H9 (cell line): Measurements from ENCODE around the gene MS4A15. TPM values are rescaled to one million over a fixed set of nuclear protein-coding genes. Genes with fewer than 3 reads are reported as not detected.

Experiments used
- DNase-seq: peaks from one replicate; pipeline ENCODE4 v3.0.0-alpha.2; 2017
- H2AFZ ChIP-seq: one replicate; pipeline ENCODE4 v1.6.1; 2013; ENCODE audit warnings: mild to moderate bottlenecking, low read length, control low read depth, moderate library complexity
- H2AK5ac ChIP-seq: 2 replicates; pipeline ENCODE4 v1.6.1; 2013; ENCODE audit warnings: low read length, control low read depth, mixed read lengths; ENCODE audit not compliant: insufficient read length
- H2BK120ac ChIP-seq: one replicate; pipeline ENCODE4 v1.6.1; 2013; ENCODE audit warnings: low read depth, mild to moderate bottlenecking, low read length, control low read depth, inconsistent platforms; ENCODE audit not compliant: poor library complexity, severe bottlenecking
- H2BK12ac ChIP-seq: 2 replicates; pipeline ENCODE4 v1.6.1; 2013; ENCODE audit warnings: low read length, control low read depth, mixed read lengths, low read depth; ENCODE audit not compliant: insufficient read length
- H2BK15ac ChIP-seq: 2 replicates; pipeline ENCODE4 v1.6.1; 2013; ENCODE audit warnings: low read depth, low read length, control low read depth
- H2BK20ac ChIP-seq: one replicate; pipeline ENCODE4 v1.6.1; 2013; ENCODE audit warnings: low read depth, mild to moderate bottlenecking, low read length, control low read depth, inconsistent platforms; ENCODE audit not compliant: poor library complexity, severe bottlenecking
- H2BK5ac ChIP-seq: 2 replicates; pipeline ENCODE4 v1.6.1; 2013; ENCODE audit warnings: low read length, control low read depth, mixed read lengths; ENCODE audit not compliant: insufficient read length
- H3K14ac ChIP-seq: 2 replicates; pipeline ENCODE4 v1.6.1; 2013; ENCODE audit warnings: low read length, control low read depth; ENCODE audit not compliant: insufficient read depth
- H3K18ac ChIP-seq: 2 replicates; pipeline ENCODE4 v1.6.1; 2013; ENCODE audit warnings: low read depth, mild to moderate bottlenecking, mixed read lengths, low read length, control low read depth; ENCODE audit not compliant: insufficient read length
- H3K23ac ChIP-seq: 2 replicates; pipeline ENCODE4 v1.6.1; 2013; ENCODE audit warnings: low read length, control low read depth, mixed read lengths, low read depth; ENCODE audit not compliant: insufficient read length
- H3K23me2 ChIP-seq: 2 replicates; pipeline ENCODE4 v1.6.1; 2013; ENCODE audit warnings: low read depth, mild to moderate bottlenecking, mixed read lengths, low read length, control low read depth; ENCODE audit not compliant: insufficient read length, poor library complexity, severe bottlenecking
- H3K27ac ChIP-seq: 2 replicates; pipeline ENCODE4 v1.5.1; 2013; ENCODE audit warnings: low read length, control low read depth, mixed read lengths, low read depth; ENCODE audit not compliant: insufficient read length
- H3K27me3 ChIP-seq: 2 replicates; pipeline ENCODE4 v1.6.1; 2013; ENCODE audit warnings: low read length, control low read depth, inconsistent platforms; ENCODE audit not compliant: insufficient read depth
- H3K4ac ChIP-seq: 2 replicates; pipeline ENCODE4 v1.6.1; 2013; ENCODE audit warnings: low read depth, mild to moderate bottlenecking, control low read depth, inconsistent platforms, low read length, moderate library complexity
- H3K4me1 ChIP-seq: 2 replicates; pipeline ENCODE4 v1.6.1; 2013; ENCODE audit warnings: low read length, control low read depth, inconsistent platforms; ENCODE audit not compliant: insufficient read depth
- H3K4me2 ChIP-seq: 2 replicates; pipeline ENCODE4 v1.6.1; 2013; ENCODE audit warnings: low read length, control low read depth, mixed read lengths; ENCODE audit not compliant: insufficient read length, insufficient read depth
- H3K56ac ChIP-seq: 2 replicates; pipeline ENCODE4 v1.6.1; 2013; ENCODE audit warnings: low read depth, mild to moderate bottlenecking, mixed read lengths, low read length, control low read depth; ENCODE audit not compliant: insufficient read length
- H3K79me1 ChIP-seq: 2 replicates; pipeline ENCODE4 v1.6.1; 2013; ENCODE audit warnings: low read depth, mild to moderate bottlenecking, moderate library complexity, low read length, control low read depth, inconsistent platforms; ENCODE audit not compliant: insufficient read depth, poor library complexity, severe bottlenecking
- H3K79me2 ChIP-seq: 2 replicates; pipeline ENCODE4 v1.6.1; 2013; ENCODE audit warnings: low read length, control low read depth, inconsistent platforms; ENCODE audit not compliant: insufficient read depth
- H3K9ac ChIP-seq: 2 replicates; pipeline ENCODE4 v1.6.1; 2013; ENCODE audit warnings: low read length, control low read depth, mixed read lengths; ENCODE audit not compliant: insufficient read length; ENCODE audit errors: extremely low read depth
- H3K9me3 ChIP-seq: one replicate; pipeline ENCODE4 v1.6.1; 2013; ENCODE audit warnings: low read depth, low read length, inconsistent platforms; ENCODE audit not compliant: control insufficient read depth
- H3T11ph ChIP-seq: one replicate; pipeline ENCODE4 v1.6.1; 2013; ENCODE audit warnings: mild to moderate bottlenecking, low read length, control low read depth, inconsistent platforms
- H4K20me1 ChIP-seq: one replicate; pipeline ENCODE4 v1.6.1; 2013; ENCODE audit not compliant: control insufficient read depth, insufficient read length, insufficient read depth
- H4K5ac ChIP-seq: 2 replicates; pipeline ENCODE4 v1.6.1; 2013; ENCODE audit warnings: low read depth, mild to moderate bottlenecking, mixed read lengths, low read length, control low read depth; ENCODE audit not compliant: insufficient read length
- H4K8ac ChIP-seq: replicated peaks from 2 replicates; pipeline ENCODE4 v1.6.1; 2013; ENCODE audit warnings: low read length, control low read depth, mixed read lengths, low read depth; ENCODE audit not compliant: insufficient read length
- H4K91ac ChIP-seq: 2 replicates; pipeline ENCODE4 v1.6.1; 2013; ENCODE audit warnings: low read depth, mild to moderate bottlenecking, moderate library complexity, mixed read lengths, low read length, control low read depth; ENCODE audit not compliant: insufficient read length
- H3K27ac Mint-ChIP-seq, 3 experiments: 2 replicates in 2 of 3; 3 replicates in 1 of 3; pipeline ENCODE4 v1.8.0; 2020 to 2021; ENCODE audit warnings: mixed read lengths in 3 of 3, mild to moderate bottlenecking in 1 of 3, moderate library complexity in 1 of 3
- H3K27me3 Mint-ChIP-seq: 2 replicates; pipeline ENCODE4 v1.8.0; 2021; ENCODE audit warnings: low read depth, mild to moderate bottlenecking, moderate library complexity, mixed read lengths
- H3K36me3 Mint-ChIP-seq, 3 experiments: 2 replicates in 2 of 3; 3 replicates in 1 of 3; pipeline ENCODE4 v1.8.0; 2020 to 2021; ENCODE audit warnings: low read depth in 3 of 3, mixed read lengths in 3 of 3; ENCODE audit not compliant: insufficient read depth in 1 of 3
- H3K4me1 Mint-ChIP-seq, 2 experiments: 2 replicates each; pipeline ENCODE4 v1.8.0; 2020; ENCODE audit warnings: mixed read lengths in 2 of 2
- H3K4me3 Mint-ChIP-seq, 2 experiments: 2 replicates in 1 of 2; 3 replicates in 1 of 2; pipeline ENCODE4 v1.8.0; 2020 to 2021; ENCODE audit warnings: mild to moderate bottlenecking in 2 of 2, mixed read lengths in 2 of 2, moderate library complexity in 1 of 2
- H3K9me3 Mint-ChIP-seq, 2 experiments: 2 replicates in 1 of 2; 3 replicates in 1 of 2; pipeline ENCODE4 v1.8.0; 2020; ENCODE audit warnings: mild to moderate bottlenecking in 2 of 2, mixed read lengths in 2 of 2, moderate library complexity in 1 of 2
- CTCF ChIP-seq: fragments of 200-600 bp; sonication (generic); conservative IDR thresholded peaks from 3 replicates; pipeline ENCODE4 v1.8.0; 2021; ENCODE audit warnings: antibody characterized with exemption, mild to moderate bottlenecking
- WGBS: extraction: QIAGEN DNeasy Blood & Tissue Kit; methylation state at CpG from one replicate; pipeline ENCODE4 v1.1.7; 2013; ENCODE audit warnings: missing lambda C conversion rate, low lambda C conversion rate, mixed read lengths; ENCODE audit not compliant: insufficient read length; ENCODE audit errors: extremely low coverage; 5-methylcytosine and 5-hydroxymethylcytosine counted together
- total RNA-seq: library from RNA; stranded (reverse); gene quantifications from 2 replicates; pipeline ENCODE4 v1.2.1, GENCODE V29; 2021

Gene MS4A15
- total RNA-seq, 1 experiment from 2014 or later = 0.11 TPM

GRCh38 chr11:60783911-60784310 lies 27.2 kb downstream of the MS4A15 start:
- Mint-ChIP-seq H3K4me1 (no peaks in the 10 kb centered on the region), H3K4me3 (no peak overlapping the region), H3K36me3 (no peaks in the 10 kb centered on the region), H3K9me3 (peaks cover 0 to 2% of the 10 kb centered on the region in 2 experiments; a peak in 2 of 5 replicates), H3K27ac (no peak overlapping the region; a peak in 1 of 7 replicates), H3K27me3 (peaks cover 4% of the 10 kb centered on the region; the same call in 1 of the 2 replicates)
- Histone ChIP-seq H3K4me2 (no peak overlapping the region), H4K8ac (no peak overlapping the region), H3K4ac (no peak overlapping the region), H3K14ac (no peak overlapping the region), H3K56ac (no peak overlapping the region), H3K18ac (no peak overlapping the region), H2BK15ac (no peak overlapping the region), H3T11ph (no peak overlapping the region), H2AK5ac (no peak overlapping the region), H3K79me2 (no peaks in the 10 kb centered on the region), H3K4me1 (no peaks in the 10 kb centered on the region), H3K27me3 (no peaks in the 10 kb centered on the region), H3K23ac (no peak overlapping the region), H3K9ac (no peak overlapping the region), H3K79me1 (no peaks in the 10 kb centered on the region), H2BK12ac (no peak overlapping the region), H2BK20ac (no peak overlapping the region), H3K9me3 (no peaks in the 10 kb centered on the region), H4K5ac (no peak overlapping the region), H2BK5ac (no peak overlapping the region), H2AFZ (no peak overlapping the region), H2BK120ac (no peak overlapping the region), H4K20me1 (no peaks in the 10 kb centered on the region), H3K23me2 (no peaks in the 10 kb centered on the region), H3K27ac (no peak overlapping the region), H4K91ac (no peak overlapping the region)
- DNase-seq = no peak
- no peak for TF ChIP-seq CTCF
- WGBS = no CpG with 5 or more reads among the region's 7 CpGs
